IPS DF 4.7 (cell line): Measurements from ENCODE around the gene ATRIP.

Source experiments
- DNase-seq: peaks from one replicate; pipeline ENCODE4 v3.0.0-alpha.2; 2013; ENCODE audit warnings: low spot score; ENCODE audit errors: extremely low read depth

ATRIP gene

GRCh38 chr3:48423241-48423882 is 23.2 kb upstream of the ATRIP start:
- no peak for DNase-seq

- DNase-seq, result no peak
These were observed 22.4 kb upstream of the ATRIP start for GRCh38 chr3:48423883-48424695.

GRCh38 chr3:48425281-48425812 is 21.2 kb upstream of the ATRIP start:
- no peak for DNase-seq

GRCh38 chr3:48426401-48426909 is 20.1 kb upstream of the ATRIP start:
- DNase-seq, result no peak

GRCh38 chr3:48426944-48427629 is 19.4 kb upstream of the ATRIP start:
- DNase-seq, result no peak

GRCh38 chr3:48427630-48427962 is 18.9 kb upstream of the ATRIP start:
- no peak for DNase-seq

- DNase-seq, result no peak
These were observed 18.4 kb upstream of the ATRIP start for GRCh38 chr3:48428088-48428571.

- DNase-seq, result no peak
These were observed 17.8 kb upstream of the ATRIP start for GRCh38 chr3:48428572-48429316.

GRCh38 chr3:48429317-48429959 is 17.1 kb upstream of the ATRIP start:
- DNase-seq, result no peak

GRCh38 chr3:48429960-48430707 is 16.4 kb upstream of the ATRIP start, which contains the start of gene PLXNB1:
Gene PLXNB1 (minus strand): TSS chr3:48430086. CDS start chr3:48424611, 5,475 bp downstream.
- peak; percentile 83 for DNase-seq

- no peak for DNase-seq
These were observed 15.8 kb upstream of the ATRIP start for GRCh38 chr3:48430708-48431101.

GRCh38 chr3:48431224-48432029 is 15.1 kb upstream of the ATRIP start:
- no peak for DNase-seq

- DNase-seq, result no peak
These were observed 13.8 kb upstream of the ATRIP start for GRCh38 chr3:48432411-48433371.

GRCh38 chr3:48433472-48434118 is 12.9 kb upstream of the ATRIP start:
- DNase-seq, result no peak

GRCh38 chr3:48434591-48435222 is 11.8 kb upstream of the ATRIP start:
- DNase-seq, result no peak

GRCh38 chr3:48435223-48435595 is 11.3 kb upstream of the ATRIP start:
- DNase-seq, result no peak
